ENCODE data around the gene RPP25L. TPM values are rescaled to one million over a fixed set of nuclear protein-coding genes. Genes with fewer than 3 reads are reported as not detected.

Gene RPP25L
- total RNA-seq, 2 donors from 2014 or later, result 52.1 to 53.2 TPM

DNA sequence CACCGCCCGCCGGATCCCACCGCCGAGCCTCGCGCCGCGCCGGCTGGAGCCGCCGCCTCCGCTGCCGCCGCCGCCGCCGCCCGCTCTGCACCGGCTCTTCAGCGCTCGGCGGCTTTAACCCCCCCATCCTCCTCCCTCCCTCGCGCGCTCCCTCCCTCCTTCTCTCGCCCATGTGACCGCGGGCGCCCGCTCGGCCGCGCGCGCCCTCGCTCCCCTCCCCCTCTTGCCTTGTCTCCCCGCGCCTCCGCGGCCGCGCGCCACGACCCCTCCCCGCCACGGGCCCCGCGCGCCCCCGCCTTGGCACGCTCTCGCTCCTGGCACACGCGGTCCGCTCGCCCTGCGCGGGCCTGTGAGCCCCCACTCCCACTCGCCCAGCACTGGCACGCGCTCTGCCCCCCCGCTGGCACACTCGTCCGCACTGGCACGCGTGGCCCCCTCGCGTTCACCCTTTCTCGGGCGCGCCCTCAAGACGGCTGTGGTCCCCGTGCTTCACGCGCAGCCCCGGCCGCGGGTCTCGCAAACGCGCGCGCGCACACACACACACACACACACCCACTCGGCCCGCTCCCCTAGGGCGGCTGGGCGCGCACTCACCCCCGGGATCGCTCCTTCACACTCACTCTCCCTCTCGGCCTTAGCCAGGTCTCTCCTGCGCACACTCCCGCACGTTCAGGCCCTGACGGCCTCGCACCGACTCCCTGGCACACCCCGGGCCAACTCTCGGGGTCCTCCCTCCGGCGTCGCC, 22.1 kb downstream of the RPP25L start, which contains the start of gene CNTFR:
Gene CNTFR (minus strand): TSS at position 89 of the 745 bp plus-strand sequence. CDS start 20,743 bp downstream, outside the sequence.
- H3K36me3 ChIP-seq, result no peaks in the 10 kb centered on the region
- no peaks in the 10 kb centered on the region for H3K27me3 ChIP-seq (replicated peaks; ENCODE audit: insufficient read depth)
- peaks cover 17% of the 10 kb centered on the region for H3K4me1 ChIP-seq (replicated peaks)
- WGBS, result under 1% methylated on average over 83 of the region's 104 CpGs
- DNase-seq (ENCODE audit: low spot score), result peak; percentile 48
- peak within 1 kb of the TSS; percentile 46 to 62 for H3K4me3 ChIP-seq
- no peaks in the 10 kb centered on the region for H3K9me3 ChIP-seq
- no peak for TF ChIP-seq POLR2AphosphoS5 (IDR thresholded peaks at IDR 0.05)
- no peak for TF ChIP-seq POLR2A (IDR thresholded peaks at IDR 0.05)
- TF ChIP-seq, protein P1, sequence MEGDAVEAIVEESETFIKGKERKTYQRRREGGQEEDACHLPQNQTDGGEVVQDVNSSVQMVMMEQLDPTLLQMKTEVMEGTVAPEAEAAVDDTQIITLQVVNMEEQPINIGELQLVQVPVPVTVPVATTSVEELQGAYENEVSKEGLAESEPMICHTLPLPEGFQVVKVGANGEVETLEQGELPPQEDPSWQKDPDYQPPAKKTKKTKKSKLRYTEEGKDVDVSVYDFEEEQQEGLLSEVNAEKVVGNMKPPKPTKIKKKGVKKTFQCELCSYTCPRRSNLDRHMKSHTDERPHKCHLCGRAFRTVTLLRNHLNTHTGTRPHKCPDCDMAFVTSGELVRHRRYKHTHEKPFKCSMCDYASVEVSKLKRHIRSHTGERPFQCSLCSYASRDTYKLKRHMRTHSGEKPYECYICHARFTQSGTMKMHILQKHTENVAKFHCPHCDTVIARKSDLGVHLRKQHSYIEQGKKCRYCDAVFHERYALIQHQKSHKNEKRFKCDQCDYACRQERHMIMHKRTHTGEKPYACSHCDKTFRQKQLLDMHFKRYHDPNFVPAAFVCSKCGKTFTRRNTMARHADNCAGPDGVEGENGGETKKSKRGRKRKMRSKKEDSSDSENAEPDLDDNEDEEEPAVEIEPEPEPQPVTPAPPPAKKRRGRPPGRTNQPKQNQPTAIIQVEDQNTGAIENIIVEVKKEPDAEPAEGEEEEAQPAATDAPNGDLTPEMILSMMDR (IDR thresholded peaks at IDR 0.05), result no peak
- H3K27ac ChIP-seq, result peak within 1 kb of the TSS in 1 of 2 donors; percentile 20
- intact Hi-C loops (cut with DNase I), result loop anchor here (2.0 kb wide), 1 partner anchor 187 kb away; no protein-coding TSS in a partner anchor

GRCh38 chr9:34588671-34589635, 22.9 kb downstream of the RPP25L start:
- no peak overlapping the region for H3K27ac ChIP-seq
- no peaks in the 10 kb centered on the region for H3K36me3 ChIP-seq
- H3K9me3 ChIP-seq, result no peaks in the 10 kb centered on the region
- H3K4me1 ChIP-seq (replicated peaks), result peaks cover 17% of the 10 kb centered on the region
- H3K27me3 ChIP-seq (replicated peaks; ENCODE audit: insufficient read depth), result no peaks in the 10 kb centered on the region
- TF ChIP-seq POLR2A (IDR thresholded peaks at IDR 0.05) (no peak), POLR2AphosphoS5 (IDR thresholded peaks at IDR 0.05) (no peak)
- TF ChIP-seq, protein P1 (IDR thresholded peaks at IDR 0.05), result no peak
- WGBS, result 3% methylated on average over 57 of the region's 86 CpGs
- DNase-seq (ENCODE audit: low spot score), result no peak
- H3K4me3 ChIP-seq, result peak overlapping the region; percentile 46 to 62
- intact Hi-C loops (cut with DNase I), result no loop called here

DNA sequence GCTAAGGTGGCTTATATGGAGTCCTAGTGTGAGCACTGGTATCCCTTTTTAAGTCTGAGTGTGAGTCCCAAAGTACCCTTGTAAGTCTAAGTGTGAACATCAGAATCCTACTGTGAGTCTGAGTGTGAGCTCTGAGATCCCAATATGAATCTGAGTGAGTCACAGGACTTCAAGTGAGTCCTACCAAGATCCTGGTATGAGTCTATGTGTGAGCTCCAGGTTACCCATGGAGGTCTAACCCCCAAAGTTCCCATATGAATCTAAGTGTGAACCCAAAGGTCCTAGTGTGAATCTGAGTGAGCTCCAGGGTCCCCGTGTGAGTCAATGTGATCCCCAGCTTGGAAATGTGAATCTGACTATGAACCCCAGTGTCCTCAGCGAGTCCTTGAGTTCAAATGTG, 24.6 kb downstream of the RPP25L start:
- TF ChIP-seq, protein P1 (IDR thresholded peaks at IDR 0.05), result no peak
- TF ChIP-seq POLR2AphosphoS5 (IDR thresholded peaks at IDR 0.05), result no peak
- no peak for TF ChIP-seq POLR2A (IDR thresholded peaks at IDR 0.05)
- H3K9me3 ChIP-seq, result no peaks in the 10 kb centered on the region
- intact Hi-C loops (cut with DNase I), result no loop called here
- no peaks in the 10 kb centered on the region for H3K27me3 ChIP-seq (replicated peaks; ENCODE audit: insufficient read depth)
- H3K27ac ChIP-seq, result no peak overlapping the region
- H3K4me3 ChIP-seq, result no peak overlapping the region
- H3K36me3 ChIP-seq, result no peaks in the 10 kb centered on the region
- no peak for DNase-seq (ENCODE audit: low spot score)
- WGBS, result 70% methylated on average over 2 of the region's 2 CpGs
- H3K4me1 ChIP-seq (replicated peaks), result peaks cover 6% of the 10 kb centered on the region

DNA sequence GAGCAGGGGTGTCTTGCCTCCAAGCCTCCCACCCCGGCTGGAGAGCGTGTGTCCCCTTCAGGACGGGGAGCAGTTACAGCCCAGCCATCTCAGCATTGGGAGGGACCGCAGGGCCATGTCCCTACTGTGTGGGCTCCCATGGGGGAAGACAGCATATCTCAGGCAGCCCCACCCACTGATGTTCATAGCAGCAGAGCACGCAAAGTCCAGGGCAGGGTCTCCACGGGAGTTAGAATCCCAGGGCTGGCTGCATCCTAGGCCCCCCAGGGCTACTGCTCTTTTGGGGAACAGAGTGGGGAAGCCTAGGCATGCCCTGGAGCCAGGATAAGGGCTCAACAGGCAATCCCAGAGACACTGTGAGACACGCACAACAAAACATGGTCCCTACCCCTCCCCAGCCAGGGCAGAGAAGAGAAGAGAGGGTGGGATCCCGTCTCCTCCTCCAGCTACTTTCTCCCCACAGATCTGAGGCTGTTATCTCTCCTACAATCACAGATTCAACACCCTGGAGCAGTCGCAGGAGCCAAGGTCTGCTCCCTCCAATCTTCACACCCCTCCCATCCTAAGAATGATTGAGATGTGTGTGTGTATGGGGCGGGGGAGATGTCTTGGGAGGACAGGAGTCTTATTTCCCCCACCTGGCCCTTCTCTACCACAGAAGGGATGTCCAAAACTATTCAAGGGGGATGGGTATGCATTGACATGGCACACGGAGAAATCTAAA, 25.8 kb downstream of the RPP25L start:
- Histone ChIP-seq H3K27ac (no peak overlapping the region), H3K4me1 (replicated peaks) (peaks cover 6% of the 10 kb centered on the region), H3K4me3 (no peak overlapping the region), H3K9me3 (no peaks in the 10 kb centered on the region), H3K36me3 (no peaks in the 10 kb centered on the region), H3K27me3 (replicated peaks; ENCODE audit: insufficient read depth) (no peaks in the 10 kb centered on the region)
- no peak for DNase-seq (ENCODE audit: low spot score)
- intact Hi-C loops (cut with DNase I), result no loop called here
- 33% methylated on average over 9 of the region's 11 CpGs for WGBS
- no peak for TF ChIP-seq POLR2A (IDR thresholded peaks at IDR 0.05)
- TF ChIP-seq, protein P1 (IDR thresholded peaks at IDR 0.05), result no peak
- TF ChIP-seq POLR2AphosphoS5 (IDR thresholded peaks at IDR 0.05), result no peak
